Tibial nerve (tissue), 3 donors: Measurements from ENCODE around the gene DDIT4.

Experiments used
- EP300 ChIP-seq, 2 donors: sonication (generic); formaldehyde crosslinking; IDR thresholded peaks; one replicate each; pipeline ENCODE4 v1.6.1; 2017; ENCODE audit warnings: antibody characterized with exemption in 2 of 2, mild to moderate bottlenecking in 1 of 2
- POLR2A ChIP-seq, 2 donors: fragments of 450-650 bp; IDR thresholded peaks; one replicate each; pipeline ENCODE4 v1.6.1; 2017; ENCODE audit warnings: antibody characterized with exemption in 2 of 2, mild to moderate bottlenecking in 2 of 2, moderate library complexity in 2 of 2

- TF ChIP-seq POLR2A (IDR thresholded peaks at IDR 0.05) (no peak), EP300 (IDR thresholded peaks at IDR 0.05) (no peak)
Measured at GRCh38 chr10:72253578-72253977, 20.1 kb upstream of the DDIT4 start.
